Activated T-helper 1 cell treated with anti-CD3 and anti-CD28 coated beads, Interleukin-2, amount 50 U/mL, for 16 hours (primary cell): Measurements from ENCODE around the gene PDSS1.

Experiments used
- DNase-seq, 2 donors: peaks; one replicate each; pipeline ENCODE4 v3.0.0-alpha.2; 2020; ENCODE audit warnings: low read depth in 1 of 2, low spot score in 1 of 2

The PDSS1 gene

GRCh38 chr10:26792758-26793495 lies 95.4 kb downstream of the PDSS1 start:
- no peak for DNase-seq
